Hematopoietic multipotent progenitor cell treated with erythropoietin and hydrocortisone succinate and interleukin-3 and kit ligand, for 8 days (in vitro differentiated cells): ENCODE data around the gene MCL1.
"Not testable (repeated sequence)": the region's sequence is repeated elsewhere in the genome, so short reads cannot be mapped to it uniquely, and the experiment has no call there.

ENCODE experiments used
- DNase-seq: peaks from one replicate; pipeline ENCODE4 v3.0.0-alpha.2; 2015

MCL1 gene

GRCh38 chr1:150579110-150579944 lies at the start of gene MCL1:
MCL1 (minus strand) TSS chr1:150579610; CDS start chr1:150579530, 80 bp downstream.
- peak; percentile 96 for DNase-seq

GRCh38 chr1:150628766-150629114 lies 49.3 kb upstream of the MCL1 start:
- no peak for DNase-seq

GRCh38 chr1:150627826-150628410 lies 48.5 kb upstream of the MCL1 start:
- DNase-seq: no peak

GRCh38 chr1:150626150-150626549 lies 46.7 kb upstream of the MCL1 start:
- no peak for DNase-seq

- not testable (repeated sequence) for DNase-seq
Observed at GRCh38 chr1:150624546-150624945, 45.1 kb upstream of the MCL1 start.

GRCh38 chr1:150624134-150624533 lies 44.7 kb upstream of the MCL1 start:
- DNase-seq: not testable (repeated sequence)

- peak; percentile 34 for DNase-seq
Observed at GRCh38 chr1:150622303-150622975, 43.0 kb upstream of the MCL1 start.

GRCh38 chr1:150621497-150622302 lies 42.3 kb upstream of the MCL1 start:
- peak; percentile 72 for DNase-seq

- no peak for DNase-seq
Observed at GRCh38 chr1:150620919-150621318, 41.5 kb upstream of the MCL1 start.

GRCh38 chr1:150619576-150620509 lies 40.4 kb upstream of the MCL1 start:
- peak; percentile 93 for DNase-seq

GRCh38 chr1:150615346-150616201 lies 36.2 kb upstream of the MCL1 start:
- DNase-seq: no peak

GRCh38 chr1:150613061-150613920 lies 33.9 kb upstream of the MCL1 start:
- DNase-seq: peak; percentile 70

- no peak for DNase-seq
Observed at GRCh38 chr1:150612014-150612345, 32.6 kb upstream of the MCL1 start.

GRCh38 chr1:150610576-150610975 lies 31.2 kb upstream of the MCL1 start:
- no peak for DNase-seq

- DNase-seq: no peak
Observed at GRCh38 chr1:150609732-150610131, 30.3 kb upstream of the MCL1 start.

- no peak for DNase-seq
Observed at GRCh38 chr1:150606463-150607142, 27.2 kb upstream of the MCL1 start.

GRCh38 chr1:150605451-150605731 lies 26.0 kb upstream of the MCL1 start:
- DNase-seq: not testable (repeated sequence)

GRCh38 chr1:150604226-150604588 lies 24.8 kb upstream of the MCL1 start:
- DNase-seq: no peak

GRCh38 chr1:150603711-150604110 lies 24.3 kb upstream of the MCL1 start:
- no peak for DNase-seq

- DNase-seq: not testable (repeated sequence)
Observed at GRCh38 chr1:150602372-150602771, 23.0 kb upstream of the MCL1 start.
